Stimulated activated CD4-positive, alpha-beta T cell treated with anti-CD3 and anti-CD28 coated beads, Interleukin-15, amount 100 ng/mL, for 48 hours (primary cell): ENCODE data around the gene FRS3.

Source experiments
- DNase-seq, 2 donors: peaks; one replicate each; pipeline ENCODE4 v3.0.0-alpha.2; 2020; ENCODE audit warnings: low read depth in 2 of 2

Gene FRS3

GRCh38 chr6:41741625-41742490 lies 37.8 kb downstream of the FRS3 start:
- no peak for DNase-seq

GRCh38 chr6:41740366-41741162 lies 39.1 kb downstream of the FRS3 start:
- DNase-seq = no peak

DNA sequence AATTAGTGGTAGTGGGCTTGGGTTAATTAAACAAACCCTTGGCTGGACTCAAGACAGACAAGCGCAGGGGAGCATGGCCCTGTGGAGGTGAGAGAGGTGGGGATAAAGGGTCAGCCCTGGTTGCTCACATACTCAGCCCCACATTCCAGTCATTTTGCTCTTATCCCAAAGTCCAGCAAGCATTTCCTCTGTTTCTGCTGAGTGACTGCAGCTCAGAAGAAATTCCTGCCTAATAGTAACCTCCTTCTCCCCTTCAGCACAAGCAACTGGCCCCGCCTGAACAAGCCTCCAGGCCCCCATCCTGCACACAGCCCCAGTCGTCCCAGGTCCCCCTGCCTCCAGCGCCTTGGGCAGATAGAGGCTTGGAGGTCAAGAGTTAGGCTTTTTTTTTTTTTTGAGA lies 40.7 kb downstream of the FRS3 start:
- no peak for DNase-seq

DNA sequence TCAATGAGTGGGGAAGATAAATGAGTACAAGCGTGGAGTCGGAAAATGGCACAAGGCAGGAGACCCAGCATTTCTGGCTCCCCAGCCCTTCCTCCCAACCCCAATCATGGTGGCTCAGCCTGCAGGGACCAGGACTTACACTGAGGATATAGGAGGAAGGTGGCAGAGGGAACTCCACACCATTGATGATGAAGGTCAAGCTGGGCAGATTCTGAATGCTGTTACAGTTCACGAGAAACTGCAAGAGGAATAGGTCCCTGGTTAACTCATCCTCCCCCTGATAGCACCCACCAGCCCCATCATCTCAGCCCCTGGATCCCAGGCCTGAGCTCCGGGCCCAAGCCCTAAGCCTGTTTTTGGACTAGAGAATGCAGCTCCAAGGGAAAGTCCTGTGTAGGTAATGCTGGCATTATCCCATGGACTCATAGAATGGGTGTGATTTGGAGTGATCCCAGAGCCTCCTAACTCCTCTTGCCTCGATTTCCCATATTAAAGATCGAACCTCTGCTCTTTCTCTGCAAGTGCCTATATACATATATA lies 42.0 kb downstream of the FRS3 start:
- no peak for DNase-seq

- no peak for DNase-seq
Measured at GRCh38 chr6:41736800-41737555, 42.7 kb downstream of the FRS3 start.

DNA sequence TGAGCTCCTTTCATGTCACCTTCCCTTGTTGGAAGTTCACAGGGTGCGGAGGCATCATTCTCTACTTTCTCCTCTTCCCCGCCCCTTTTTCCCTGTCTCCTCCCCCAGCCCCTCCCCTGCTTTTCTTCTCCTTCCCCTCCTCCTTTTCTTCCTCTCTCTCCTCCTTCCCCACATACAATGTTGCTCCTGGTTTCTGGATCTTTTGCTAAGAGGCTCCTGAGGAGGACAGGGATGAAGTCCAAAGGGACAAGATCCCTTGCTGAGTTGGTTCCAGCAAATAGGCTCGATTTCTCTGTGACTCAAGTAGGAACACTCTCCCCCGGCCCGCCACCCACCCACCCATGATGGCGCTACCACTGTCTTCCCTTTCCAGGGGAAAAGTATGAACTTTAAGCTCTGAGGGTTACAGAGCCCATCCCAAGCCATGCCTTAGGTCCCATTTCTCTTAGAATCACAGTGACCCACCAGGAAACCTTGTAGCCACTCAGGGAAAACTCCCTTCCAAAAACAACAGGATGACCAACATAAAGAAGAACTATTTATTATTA lies 43.4 kb downstream of the FRS3 start:
- no peak for DNase-seq

- peak; percentile 85 to 92 for DNase-seq
Measured at GRCh38 chr6:41735427-41736185, 44.1 kb downstream of the FRS3 start, which contains the start of gene TFEB. TSS of gene TFEB (minus strand) at chr6:41735608. CDS start at chr6:41691213, 44,395 bp downstream.

- DNase-seq = peak in 1 of 2 donors; percentile 42
Measured at GRCh38 chr6:41734666-41735426, 44.9 kb downstream of the FRS3 start.

DNA sequence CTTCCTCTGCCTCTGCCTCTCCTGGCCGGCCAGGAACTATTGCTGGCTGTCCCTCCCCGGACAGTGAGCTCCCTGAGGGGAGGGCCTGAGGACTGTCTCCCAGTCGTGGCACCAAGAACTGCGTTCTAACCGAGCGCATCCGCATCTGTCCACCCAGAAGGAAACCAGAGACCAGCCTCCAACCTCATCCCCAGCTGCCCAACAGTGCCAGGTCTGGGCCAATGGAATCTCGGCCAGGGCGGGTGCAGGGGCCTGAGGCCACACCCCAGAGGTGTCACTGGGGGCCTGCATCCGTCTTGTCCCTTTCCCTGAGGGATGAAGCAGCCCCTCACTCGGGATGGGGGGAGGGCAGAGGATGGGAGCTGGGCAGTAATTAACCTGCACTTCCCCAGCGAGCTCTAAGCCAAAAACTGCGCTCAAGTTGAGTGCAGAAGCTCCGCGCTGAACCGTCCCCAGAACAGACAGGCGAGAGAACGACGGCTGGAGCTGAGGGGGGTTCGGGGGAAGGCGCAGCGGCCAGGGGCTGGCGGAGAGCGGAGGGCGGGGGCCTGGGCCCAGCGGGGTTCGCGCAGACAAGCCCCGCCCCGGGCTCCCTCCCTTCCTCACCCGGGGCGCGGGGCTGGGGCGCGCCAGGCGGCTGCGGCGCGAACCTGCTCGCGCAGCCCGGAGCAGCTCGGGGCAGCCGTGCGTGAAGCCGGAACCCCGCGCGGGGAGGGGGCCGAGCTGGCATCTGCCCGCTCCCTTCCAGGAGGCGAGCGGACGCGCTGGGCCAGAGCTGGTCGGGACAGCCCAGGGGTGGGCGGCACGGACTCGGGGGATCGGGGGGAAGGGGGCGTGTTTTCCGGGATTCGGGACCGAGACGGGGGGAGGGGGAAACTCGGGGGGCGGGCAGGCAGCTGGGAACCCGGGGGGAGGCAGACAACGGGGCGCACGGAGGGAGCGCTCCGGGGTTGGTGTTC lies 45.7 kb downstream of the FRS3 start:
- DNase-seq = peak in 1 of 2 donors; percentile 42

DNA sequence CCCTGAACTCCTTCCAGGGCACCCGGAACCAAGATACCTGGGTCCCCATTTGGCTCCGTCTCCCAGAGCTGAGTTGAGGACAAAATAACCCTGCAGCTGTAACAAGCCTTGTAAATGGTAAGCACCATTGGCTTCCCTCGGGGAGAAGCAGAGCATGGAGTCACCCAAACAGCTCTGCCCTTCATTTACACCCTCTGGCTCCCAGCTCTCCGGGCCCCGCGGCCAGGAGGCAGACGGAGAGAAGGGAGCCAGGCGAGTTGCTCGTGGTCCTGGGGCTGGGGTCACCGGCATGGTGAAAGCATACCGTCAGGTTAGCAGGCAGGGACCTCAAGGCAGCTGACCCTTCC lies 46.4 kb downstream of the FRS3 start:
- DNase-seq = no peak

DNA sequence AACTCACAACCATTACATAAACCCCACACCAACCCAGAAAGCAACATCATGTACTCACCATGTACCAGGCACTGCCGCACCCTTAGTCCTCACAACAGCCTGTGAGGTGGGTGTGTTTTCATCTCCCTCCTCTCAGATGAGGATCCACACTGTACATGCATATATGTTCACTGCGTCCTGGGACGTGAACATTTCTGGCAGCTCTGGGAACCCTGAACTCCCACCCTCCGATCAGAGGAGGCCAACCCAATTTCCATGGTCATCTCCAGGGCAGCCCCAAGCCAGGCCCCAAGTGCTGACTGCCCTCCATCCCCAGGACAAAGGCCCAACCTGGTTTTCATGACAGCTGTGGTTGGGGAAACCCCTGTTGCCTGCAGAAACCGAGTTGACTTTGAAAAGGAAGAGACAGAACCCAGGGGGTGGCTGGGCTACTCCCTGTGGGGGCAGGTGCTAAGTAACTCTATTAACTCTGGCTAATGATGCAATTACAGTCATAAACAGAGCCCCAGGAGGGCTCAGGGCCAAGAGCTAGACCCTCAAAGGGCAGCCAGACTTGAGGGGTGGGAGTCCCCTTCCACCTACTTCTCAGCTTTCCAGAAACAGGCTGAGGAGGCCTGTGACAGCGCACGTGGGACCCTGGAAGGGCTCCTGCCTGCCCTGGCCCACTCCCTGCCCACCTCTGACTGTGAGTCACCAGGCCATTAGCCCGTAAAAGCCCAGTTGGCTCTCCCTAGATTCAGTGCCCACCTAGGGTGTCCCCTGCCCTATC lies 46.9 kb downstream of the FRS3 start:
- peak in 1 of 2 donors; percentile 41 for DNase-seq

GRCh38 chr6:41732149-41732548 lies 47.6 kb downstream of the FRS3 start:
- no peak for DNase-seq

- DNase-seq = no peak
Measured at GRCh38 chr6:41731561-41732086, 48.1 kb downstream of the FRS3 start.

DNA sequence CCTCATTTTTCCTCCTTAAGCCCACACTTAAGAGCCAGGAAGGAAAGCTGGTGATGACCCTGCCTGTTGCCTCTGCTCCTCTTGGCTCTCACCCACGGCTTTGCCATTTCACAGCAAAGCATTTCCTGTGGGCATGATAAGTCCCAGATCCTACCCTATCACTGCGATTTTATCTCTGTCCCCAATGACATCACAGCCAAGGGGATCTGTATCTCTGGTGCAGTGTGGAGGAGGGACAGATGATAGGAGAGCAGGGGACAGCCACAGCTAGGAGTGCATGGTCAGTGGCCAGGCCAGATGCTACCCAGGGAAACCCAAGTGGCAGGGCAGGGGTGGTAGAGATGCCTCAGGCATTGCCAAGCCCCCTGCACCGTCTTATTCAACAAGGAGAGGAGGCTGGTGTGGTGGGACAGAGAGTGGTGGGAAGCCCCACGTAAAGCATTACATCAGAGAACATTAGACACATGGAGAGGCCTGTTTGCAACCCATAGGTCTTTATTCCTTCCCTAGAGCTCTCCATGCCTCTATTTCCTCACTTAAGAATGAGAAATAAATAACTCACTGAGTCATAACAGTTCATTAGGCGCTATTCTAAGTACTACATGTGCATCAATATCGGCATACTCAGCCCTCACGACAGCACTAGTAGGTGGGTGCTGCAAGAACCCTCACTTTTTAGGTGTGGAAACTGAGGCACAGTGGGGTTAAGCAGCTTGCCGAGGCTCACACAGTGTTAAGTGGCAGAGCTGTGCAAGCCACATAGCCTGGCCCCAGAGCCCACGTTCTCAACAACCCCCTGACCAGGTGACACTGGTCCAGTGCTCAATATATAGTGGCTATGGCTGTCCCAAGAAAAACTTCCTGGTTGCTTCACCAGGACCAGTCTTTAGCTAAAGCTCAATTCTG lies 48.9 kb downstream of the FRS3 start:
- DNase-seq = no peak

- DNase-seq = no peak
Measured at GRCh38 chr6:41729624-41730023, 50.1 kb downstream of the FRS3 start.

- DNase-seq = no peak
Measured at GRCh38 chr6:41728954-41729353, 50.7 kb downstream of the FRS3 start.
